ENCODE measurements around the gene UFSP1. TPM values are rescaled to one million over a fixed set of nuclear protein-coding genes. Genes with fewer than 3 reads are reported as not detected.
"Not testable (repeated sequence)": the region's sequence is repeated elsewhere in the genome, so short reads cannot be mapped to it uniquely, and the experiment has no call there.

The UFSP1 gene
- total RNA-seq, 4 donors from 2014 or later = 1.3 to 19.1 (median 3.7) TPM; not detected in 1

DNA sequence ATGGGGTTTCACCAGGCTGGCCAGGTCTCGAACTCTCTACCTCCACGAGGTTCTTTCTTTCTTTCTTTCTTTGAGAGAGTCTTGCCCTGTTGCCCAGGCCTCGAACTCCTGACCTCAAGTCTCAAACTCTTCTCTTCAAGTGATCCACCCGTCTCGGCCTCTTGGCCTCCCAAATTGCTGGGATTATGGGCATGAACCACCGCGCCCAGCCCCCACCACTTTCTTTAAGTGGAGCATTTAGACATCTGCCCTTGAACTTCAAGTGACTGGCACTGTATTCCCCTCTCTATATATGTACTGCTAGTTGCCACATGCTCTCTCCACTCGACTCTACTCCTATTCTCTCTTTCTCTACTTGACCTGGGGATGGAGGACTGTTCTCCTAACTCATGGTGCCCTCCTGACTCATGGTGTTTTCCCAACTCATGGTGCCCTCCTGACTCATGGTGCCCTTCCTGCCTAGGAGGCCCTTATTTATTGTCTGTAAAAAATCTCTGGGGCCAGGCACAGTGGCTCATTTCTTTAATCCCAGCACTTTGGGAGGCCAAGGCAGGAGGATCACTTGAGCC lies 25.4 kb upstream of the UFSP1 start:
- Histone ChIP-seq H3K27ac (no peak overlapping the region), H3K27me3 (peaks cover 4% of the 10 kb centered on the region), H3K9me3 (no peaks in the 10 kb centered on the region), H3K4me1 (peaks cover 0 to 19% (median 8%) of the 10 kb centered on the region in 4 donors), H3K36me3 (no peaks in the 10 kb centered on the region), H3K4me3 (no peak overlapping the region)
- intact Hi-C loops (cut with DNase I; ENCODE audit: low total_unique reads) (no loop called here), in situ Hi-C loops (cut with MboI; ENCODE audit: low pct_ligation_motif_present in 1 of 4, low pct_unique_long_range_greater_than_20kb in 1 of 4, low sequenced_read_pairs in 3 of 4) (no loop called here)
- no peak for TF ChIP-seq CTCF (IDR thresholded peaks at IDR 0.05)
- DNase-seq = no peak
- 84% methylated on average over 8 of the region's 8 CpGs for WGBS, 2 donors (ENCODE audit: low coverage in 1 of 2)

DNA sequence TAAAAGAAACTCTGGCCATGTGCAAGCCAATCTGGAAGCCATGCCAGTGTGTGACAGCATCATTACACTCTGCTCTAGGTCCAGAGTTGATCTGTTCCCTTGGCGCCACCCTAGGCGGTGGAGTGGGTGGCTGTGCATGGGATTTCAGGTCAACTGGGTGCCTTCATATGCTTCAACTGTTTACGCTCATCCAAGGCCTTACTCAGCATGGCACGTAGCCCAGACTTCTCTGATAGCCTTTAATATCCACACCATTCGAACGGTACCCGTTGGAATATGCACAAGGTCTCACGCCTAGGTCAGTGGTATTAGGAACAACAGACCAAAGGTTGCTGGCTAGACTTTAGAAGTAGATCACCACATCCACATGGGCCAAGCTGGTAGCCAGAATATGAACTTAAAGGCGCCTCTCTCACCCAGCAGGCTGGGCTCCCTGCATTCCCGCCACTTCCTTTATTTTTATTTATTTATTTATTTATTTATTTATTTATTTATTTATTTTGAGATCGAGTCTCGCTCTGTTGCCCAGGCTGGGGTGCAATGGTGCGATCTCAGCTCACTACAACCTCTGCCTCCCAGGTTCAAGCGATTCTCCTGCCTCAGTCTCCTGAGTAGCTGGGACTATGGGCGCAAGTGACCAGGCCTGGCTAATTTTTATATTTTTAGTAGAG lies 24.8 kb upstream of the UFSP1 start:
- Histone ChIP-seq H3K4me3 (no peak overlapping the region), H3K9me3 (no peaks in the 10 kb centered on the region), H3K27me3 (peaks cover 4% of the 10 kb centered on the region), H3K4me1 (peaks cover 0 to 23% (median 8%) of the 10 kb centered on the region in 4 donors), H3K27ac (no peak overlapping the region), H3K36me3 (no peaks in the 10 kb centered on the region)
- intact Hi-C loops (cut with DNase I; ENCODE audit: low total_unique reads) = no loop called here
- DNase-seq = peak; percentile 14
- no peak for TF ChIP-seq POLR2A (IDR thresholded peaks at IDR 0.05)
- no peak for TF ChIP-seq POLR2AphosphoS5 (IDR thresholded peaks at IDR 0.05)
- no peak for TF ChIP-seq CTCF (IDR thresholded peaks at IDR 0.05)
- TF ChIP-seq EP300 (IDR thresholded peaks at IDR 0.05; ENCODE audit: low read depth) = no peak
- 86 to 89% methylated on average over 7 to 15 of the region's 15 CpGs for WGBS, 2 donors (ENCODE audit: low coverage in 1 of 2)
- in situ Hi-C loops (cut with MboI; ENCODE audit: low pct_ligation_motif_present in 1 of 4, low pct_unique_long_range_greater_than_20kb in 1 of 4, low sequenced_read_pairs in 3 of 4) = no loop called here

- no peaks in the 10 kb centered on the region for H3K9me3 ChIP-seq
- H3K4me3 ChIP-seq = no peak overlapping the region
- H3K4me1 ChIP-seq = peaks cover 0 to 23% (median 8%) of the 10 kb centered on the region in 4 donors
- H3K27ac ChIP-seq = peak overlapping the region in 3 of 4 donors; percentile 10 to 61 (median 33)
- H3K27me3 ChIP-seq = no peaks in the 10 kb centered on the region
- peak; percentile 17 for DNase-seq
- no peaks in the 10 kb centered on the region for H3K36me3 ChIP-seq
- intact Hi-C loops (cut with DNase I; ENCODE audit: low total_unique reads) = no loop called here
- in situ Hi-C loops (cut with MboI; ENCODE audit: low pct_ligation_motif_present in 1 of 4, low pct_unique_long_range_greater_than_20kb in 1 of 4, low sequenced_read_pairs in 3 of 4) = no loop called here
- no peak for TF ChIP-seq POLR2AphosphoS5 (IDR thresholded peaks at IDR 0.05)
- TF ChIP-seq EP300 (IDR thresholded peaks at IDR 0.05; ENCODE audit: low read depth) = no peak
- TF ChIP-seq POLR2A (IDR thresholded peaks at IDR 0.05) = no peak
- no peak for TF ChIP-seq CTCF (IDR thresholded peaks at IDR 0.05)
- 58 to 69% methylated on average over 3 of the region's 3 CpGs for WGBS, 2 donors (ENCODE audit: low coverage in 1 of 2)
Observed at GRCh38 chr7:100911484-100911883, 22.0 kb upstream of the UFSP1 start.

DNA sequence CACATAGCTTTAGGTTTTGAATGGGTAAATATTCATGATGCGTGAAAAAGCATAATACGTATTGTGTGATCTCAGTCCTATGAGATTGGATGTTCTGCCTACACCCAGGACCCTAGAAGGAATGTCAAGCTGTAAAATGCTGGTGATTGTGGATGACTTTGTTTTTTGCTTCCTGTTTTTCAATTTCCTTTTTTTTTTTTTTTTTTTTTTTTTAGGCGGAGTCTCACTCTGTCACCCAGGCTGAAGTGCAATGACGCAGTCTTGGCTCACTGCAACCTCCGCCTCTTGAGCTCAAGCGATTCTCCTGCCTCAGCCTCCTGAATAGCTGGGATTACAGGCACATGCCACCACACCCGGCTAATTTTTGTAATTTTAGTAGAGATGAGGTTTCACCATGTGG lies 20.9 kb upstream of the UFSP1 start:
- H3K36me3 ChIP-seq; H3K9me3 ChIP-seq; in situ Hi-C loops (cut with MboI; ENCODE audit: low pct_ligation_motif_present in 1 of 4, low pct_unique_long_range_greater_than_20kb in 1 of 4, low sequenced_read_pairs in 3 of 4); intact Hi-C loops (cut with DNase I; ENCODE audit: low total_unique reads); H3K4me3 ChIP-seq; H3K27me3 ChIP-seq: not testable (repeated sequence)
- H3K4me1 ChIP-seq = peaks cover 0 to 18% (median 5%) of the 10 kb centered on the region in 4 donors
- H3K27ac ChIP-seq = peak overlapping the region; percentile 33 to 61 (median 48)
- peak; percentile 66 for DNase-seq
- WGBS, 2 donors (ENCODE audit: low coverage in 1 of 2) = 31 to 53% methylated on average over 6 to 7 of the region's 7 CpGs

All from transverse colon (tissue), 4 donors.